Neuronal stem cell (in vitro differentiated cells): ENCODE results near the gene ZNF592.

Experiments used
- DNase-seq: peaks from one replicate; pipeline ENCODE4 v3.0.0-alpha.2; 2013; ENCODE audit warnings: low spot score
- H2AFZ ChIP-seq: one replicate; pipeline ENCODE4 v1.6.1; 2013; ENCODE audit warnings: mild to moderate bottlenecking, low read length, inconsistent platforms
- H2AK5ac ChIP-seq: 2 replicates; pipeline ENCODE4 v1.6.1; 2013; ENCODE audit warnings: low read depth, mild to moderate bottlenecking, inconsistent platforms, low read length, moderate library complexity, mixed read lengths
- H2BK120ac ChIP-seq: 2 replicates; pipeline ENCODE4 v1.6.1; 2013; ENCODE audit warnings: low read depth, mild to moderate bottlenecking, inconsistent platforms, low read length, moderate library complexity, mixed read lengths
- H2BK12ac ChIP-seq: one replicate; pipeline ENCODE4 v1.6.1; 2013; ENCODE audit warnings: low read length, inconsistent platforms
- H2BK15ac ChIP-seq: 2 replicates; pipeline ENCODE4 v1.6.1; 2013; ENCODE audit warnings: mild to moderate bottlenecking, low read length, inconsistent platforms, mixed read lengths
- H2BK5ac ChIP-seq: one replicate; pipeline ENCODE4 v1.6.1; 2013; ENCODE audit warnings: inconsistent platforms, mild to moderate bottlenecking, low read length, moderate library complexity
- H3K14ac ChIP-seq: one replicate; pipeline ENCODE4 v1.6.1; 2013; ENCODE audit warnings: low read length, inconsistent platforms
- H3K18ac ChIP-seq: 2 replicates; pipeline ENCODE4 v1.6.1; 2013; ENCODE audit warnings: low read length, inconsistent platforms
- H3K23ac ChIP-seq: 2 replicates; pipeline ENCODE4 v1.6.1; 2013; ENCODE audit warnings: low read depth, mild to moderate bottlenecking, mixed read lengths, low read length, inconsistent platforms; ENCODE audit not compliant: poor library complexity
- H3K27ac ChIP-seq: replicated peaks from 3 replicates; pipeline ENCODE4 v1.5.1; 2013; ENCODE audit warnings: low read length, inconsistent platforms
- H3K27me3 ChIP-seq, 3 experiments: 2 replicates each; pipeline ENCODE4 v1.6.1; 2013; ENCODE audit warnings: low read length in 3 of 3, mild to moderate bottlenecking in 2 of 3, inconsistent platforms in 1 of 3, low read depth in 1 of 3, mixed read lengths in 1 of 3, moderate library complexity in 1 of 3; ENCODE audit not compliant: control insufficient read depth in 3 of 3, insufficient read depth in 3 of 3
- H3K36me3 ChIP-seq, 2 donors: replicated peaks in 1 of 2; 2 replicates each; pipeline ENCODE4 v1.6.1; 2013; ENCODE audit warnings: low read length in 2 of 2; ENCODE audit not compliant: control insufficient read depth in 2 of 2, insufficient read depth in 2 of 2
- H3K4ac ChIP-seq: 2 replicates; pipeline ENCODE4 v1.6.1; 2013; ENCODE audit warnings: inconsistent platforms, mild to moderate bottlenecking, low read length, moderate library complexity
- H3K4me1 ChIP-seq, 2 donors: 1 replicate in 1 of 2; 2 replicates in 1 of 2; pipeline ENCODE4 v1.6.1; 2013; ENCODE audit warnings: low read length in 2 of 2, low read depth in 1 of 2; ENCODE audit not compliant: control insufficient read depth in 2 of 2, insufficient read depth in 1 of 2
- H3K4me2 ChIP-seq: one replicate; pipeline ENCODE4 v1.6.1; 2013; ENCODE audit warnings: mild to moderate bottlenecking, low read length, inconsistent platforms; ENCODE audit not compliant: insufficient read depth, poor library complexity, severe bottlenecking
- H3K4me3 ChIP-seq, 2 donors: 2 replicates each; pipeline ENCODE4 v1.5.1; 2013; ENCODE audit warnings: low read length in 2 of 2, mild to moderate bottlenecking in 2 of 2, inconsistent platforms in 1 of 2, moderate library complexity in 1 of 2
- H3K79me1 ChIP-seq: one replicate; pipeline ENCODE4 v1.6.1; 2013; ENCODE audit warnings: low read depth, mild to moderate bottlenecking, inconsistent platforms, low read length, moderate library complexity
- H3K9ac ChIP-seq: one replicate; pipeline ENCODE4 v1.6.1; 2013; ENCODE audit warnings: mild to moderate bottlenecking, low read depth, low read length, inconsistent platforms; ENCODE audit not compliant: poor library complexity
- H3K9me3 ChIP-seq, 2 donors: replicated peaks in 1 of 2; 2 replicates each; pipeline versions ENCODE3 to v1.6.1; 2013; ENCODE audit warnings: low read length in 2 of 2, mild to moderate bottlenecking in 2 of 2, inconsistent platforms in 1 of 2, low read depth in 1 of 2, mixed read lengths in 1 of 2, moderate library complexity in 1 of 2; ENCODE audit not compliant: control insufficient read depth in 2 of 2, insufficient read depth in 1 of 2
- H4K8ac ChIP-seq: one replicate; pipeline ENCODE4 v1.6.1; 2013; ENCODE audit warnings: low read depth, mild to moderate bottlenecking, inconsistent platforms, low read length, moderate library complexity
- H4K91ac ChIP-seq: one replicate; pipeline ENCODE4 v1.6.1; 2013; ENCODE audit warnings: low read length, low read depth, mild to moderate bottlenecking, inconsistent platforms; ENCODE audit not compliant: poor library complexity
- WGBS, 2 donors: extraction: QIAGEN DNeasy Blood & Tissue Kit; methylation state at CpG; one replicate each; pipeline ENCODE4 v1.1.7; 2013; ENCODE audit warnings: missing lambda C conversion rate in 2 of 2, mixed read lengths in 1 of 2; ENCODE audit not compliant: insufficient read length in 2 of 2, insufficient replicate concordance in 1 of 2; ENCODE audit errors: extremely low coverage in 2 of 2; 5-methylcytosine and 5-hydroxymethylcytosine counted together

Gene ZNF592

GRCh38 chr15:84839714-84840113 is 91.3 kb downstream of the ZNF592 start:
- Histone ChIP-seq H3K4ac (no peak overlapping the region), H2BK120ac (no peak overlapping the region), H2BK5ac (no peak overlapping the region), H3K27ac (no peak overlapping the region), H4K8ac (no peak overlapping the region), H2AFZ (no peak overlapping the region), H4K91ac (no peak overlapping the region), H3K9me3 (no peaks in the 10 kb centered on the region), H3K14ac (no peak overlapping the region), H3K4me3 (no peak overlapping the region), H3K4me2 (no peak overlapping the region), H2BK12ac (no peak overlapping the region), H3K27me3 (peaks cover 0 to 26% (median 0%) of the 10 kb centered on the region in 3 experiments), H3K23ac (peak overlapping the region; percentile 50), H3K79me1 (no peaks in the 10 kb centered on the region), H2AK5ac (no peak overlapping the region), H3K36me3 (peaks cover 0 to 2% of the 10 kb centered on the region in 2 donors), H3K9ac (no peak overlapping the region), H2BK15ac (no peak overlapping the region), H3K4me1 (no peaks in the 10 kb centered on the region), H3K18ac (peak overlapping the region; percentile 21)
- DNase-seq = no peak
- no CpG with 5 or more reads among the region's 23 CpGs for WGBS, 2 donors

- Histone ChIP-seq H2BK5ac (no peak overlapping the region), H2BK15ac (no peak overlapping the region), H3K4me1 (no peaks in the 10 kb centered on the region), H3K4me3 (no peak overlapping the region), H2AFZ (no peak overlapping the region), H3K14ac (no peak overlapping the region), H3K9me3 (no peaks in the 10 kb centered on the region), H3K27ac (no peak overlapping the region), H3K9ac (no peak overlapping the region), H3K27me3 (peaks cover 0 to 26% (median 0%) of the 10 kb centered on the region in 3 experiments), H3K23ac (no peak overlapping the region), H4K8ac (no peak overlapping the region), H3K79me1 (no peaks in the 10 kb centered on the region), H3K4ac (no peak overlapping the region), H3K4me2 (no peak overlapping the region), H2BK120ac (no peak overlapping the region), H2AK5ac (no peak overlapping the region), H3K36me3 (peaks cover 0 to 2% of the 10 kb centered on the region in 2 donors), H4K91ac (no peak overlapping the region), H3K18ac (no peak overlapping the region), H2BK12ac (no peak overlapping the region)
- WGBS, 2 donors = no CpG with 5 or more reads among the region's 10 CpGs
- no peak for DNase-seq
Observed at GRCh38 chr15:84840255-84840654, 91.9 kb downstream of the ZNF592 start.

GRCh38 chr15:84840741-84841429 is 92.5 kb downstream of the ZNF592 start:
- Histone ChIP-seq H3K14ac (no peak overlapping the region), H3K4me2 (no peak overlapping the region), H3K4me1 (no peaks in the 10 kb centered on the region), H3K9ac (no peak overlapping the region), H3K4me3 (no peak overlapping the region), H2BK5ac (no peak overlapping the region), H3K18ac (peak overlapping the region; percentile 42), H3K27me3 (peaks cover 0 to 25% (median 0%) of the 10 kb centered on the region in 3 experiments), H2BK15ac (no peak overlapping the region), H2BK120ac (no peak overlapping the region), H4K91ac (no peak overlapping the region), H2AFZ (no peak overlapping the region), H3K9me3 (no peaks in the 10 kb centered on the region), H4K8ac (no peak overlapping the region), H3K36me3 (no peaks in the 10 kb centered on the region), H3K23ac (no peak overlapping the region), H3K79me1 (no peaks in the 10 kb centered on the region), H3K4ac (no peak overlapping the region), H3K27ac (no peak overlapping the region), H2BK12ac (no peak overlapping the region), H2AK5ac (no peak overlapping the region)
- WGBS, 2 donors = no CpG with 5 or more reads among the region's 12 CpGs
- no peak for DNase-seq

GRCh38 chr15:84842781-84843180 is 94.4 kb downstream of the ZNF592 start:
- no peaks in the 10 kb centered on the region for H3K4me1 ChIP-seq
- no CpG with 5 or more reads among the region's 1 CpG for WGBS, 2 donors
- H3K4me2 ChIP-seq = no peak overlapping the region
- H3K36me3 ChIP-seq = no peaks in the 10 kb centered on the region
- no peak overlapping the region for H4K91ac ChIP-seq
- H3K18ac ChIP-seq = no peak overlapping the region
- H3K9me3 ChIP-seq = peaks cover 0 to 9% of the 10 kb centered on the region in 2 donors
- no peak overlapping the region for H3K14ac ChIP-seq
- H2BK15ac ChIP-seq = no peak overlapping the region
- no peak overlapping the region for H2AFZ ChIP-seq
- no peak overlapping the region for H3K4ac ChIP-seq
- H4K8ac ChIP-seq = no peak overlapping the region
- no peak for DNase-seq
- H3K4me3 ChIP-seq = no peak overlapping the region
- H3K23ac ChIP-seq = no peak overlapping the region
- no peak overlapping the region for H2AK5ac ChIP-seq
- H3K27ac ChIP-seq = no peak overlapping the region
- no peak overlapping the region for H2BK12ac ChIP-seq
- H3K79me1 ChIP-seq = no peaks in the 10 kb centered on the region
- H2BK5ac ChIP-seq = no peak overlapping the region
- H2BK120ac ChIP-seq = no peak overlapping the region
- H3K9ac ChIP-seq = peak overlapping the region; percentile 15
- peaks cover 0 to 11% (median 0%) of the 10 kb centered on the region in 3 experiments for H3K27me3 ChIP-seq
